Hippocampal formation (tissue), 2 donors: ENCODE results near the gene PASK.
A peak's percentile ranks its signal among the peaks of the same experiment; 100 is the strongest.
"Not testable (repeated sequence)": the region's sequence is repeated elsewhere in the genome, so short reads cannot be mapped to it uniquely, and the experiment has no call there.

Source experiments
- DNase-seq, 2 donors: peaks; one replicate each; lab custom pipeline; 2025; lab: John Stamatoyannopoulos, UW

Gene PASK

DNA sequence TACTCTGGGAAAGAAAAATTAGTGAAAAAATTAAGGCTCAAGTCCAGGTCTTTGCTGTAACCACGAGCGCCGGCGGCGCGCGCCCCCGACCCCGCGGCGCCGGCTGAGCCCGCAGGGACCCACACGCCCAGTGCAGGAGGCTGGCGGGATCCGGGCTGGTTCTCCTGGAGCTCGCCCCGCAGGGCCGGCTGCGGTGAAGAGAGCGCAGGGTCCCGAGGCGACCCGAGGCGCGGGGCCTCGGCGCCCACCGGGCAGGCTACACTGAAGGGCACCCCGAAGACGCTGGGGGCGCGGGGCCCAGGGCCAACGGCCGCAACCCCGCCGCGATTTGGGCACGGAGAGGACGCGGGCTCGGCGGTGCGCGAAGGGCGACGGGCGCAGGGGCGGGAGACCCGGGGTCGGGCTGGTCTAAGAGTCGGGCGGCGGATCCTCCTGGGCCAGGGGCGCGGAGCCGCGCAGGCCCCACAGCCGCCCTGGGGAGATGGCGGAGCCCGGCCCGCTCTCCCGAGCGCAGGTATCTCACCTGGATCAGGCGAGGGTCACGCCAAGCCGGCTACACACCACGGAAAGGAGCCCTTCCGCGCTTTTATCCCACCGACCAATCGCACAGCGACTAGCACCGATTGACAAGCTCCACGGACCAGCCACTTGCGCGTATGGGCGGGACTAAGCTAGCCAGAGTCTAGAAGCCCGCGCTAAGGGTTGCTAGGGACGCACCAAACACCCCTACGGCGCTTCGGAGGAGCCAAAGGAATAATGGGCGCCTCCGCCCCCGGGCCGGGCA, at the start of gene PASK:
Gene PASK (minus strand): TSS at position 582 of the 784 bp plus-strand sequence. CDS start 6,440 bp downstream, outside the sequence.
- DNase-seq = peak; percentile 89 to 94

DNA sequence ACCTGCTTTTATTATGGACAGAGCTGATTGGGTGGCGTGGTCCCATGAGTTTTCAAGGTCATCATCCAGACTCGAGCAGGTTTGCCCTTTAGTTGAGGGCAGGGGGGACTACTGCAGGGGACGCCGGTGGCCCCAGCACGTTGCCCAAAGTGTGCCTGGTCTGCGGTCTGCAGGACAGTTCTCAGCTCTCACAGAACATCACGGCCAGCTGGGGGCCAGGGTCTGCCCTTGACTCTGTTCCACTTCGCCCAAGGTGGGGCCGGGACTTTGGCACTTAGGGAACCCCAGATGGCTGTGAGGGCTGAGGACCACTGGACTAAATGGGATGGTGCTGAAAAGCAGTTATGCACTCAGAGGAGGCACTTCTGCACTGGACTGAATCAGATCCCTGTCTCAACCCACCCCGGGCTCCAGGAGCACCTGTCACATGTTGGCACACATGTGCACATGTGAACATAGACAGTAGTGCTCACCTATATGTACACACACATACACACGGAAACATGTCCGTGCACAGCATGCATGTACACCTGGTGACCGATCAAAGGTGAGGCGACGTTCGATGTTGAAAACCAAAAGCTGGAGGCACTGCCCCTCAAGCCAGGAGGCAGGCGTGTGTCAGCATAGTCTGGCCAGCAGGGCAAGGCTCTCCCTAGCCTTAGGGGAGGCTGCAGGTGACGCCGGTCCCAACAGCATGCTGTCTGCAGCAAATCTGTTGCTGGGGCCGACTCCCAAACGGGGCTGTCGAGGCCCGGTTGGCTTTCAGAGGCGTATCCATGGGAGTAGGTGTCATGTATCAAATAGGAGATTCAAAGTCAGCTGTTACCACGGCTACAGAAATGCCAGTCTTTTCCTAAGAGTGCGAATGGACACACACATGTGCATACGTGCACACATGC, 49.4 kb upstream of the PASK start:
- DNase-seq = no peak

- DNase-seq = no peak
These were observed 48.7 kb upstream of the PASK start for GRCh38 chr2:241197947-241198346.

DNA sequence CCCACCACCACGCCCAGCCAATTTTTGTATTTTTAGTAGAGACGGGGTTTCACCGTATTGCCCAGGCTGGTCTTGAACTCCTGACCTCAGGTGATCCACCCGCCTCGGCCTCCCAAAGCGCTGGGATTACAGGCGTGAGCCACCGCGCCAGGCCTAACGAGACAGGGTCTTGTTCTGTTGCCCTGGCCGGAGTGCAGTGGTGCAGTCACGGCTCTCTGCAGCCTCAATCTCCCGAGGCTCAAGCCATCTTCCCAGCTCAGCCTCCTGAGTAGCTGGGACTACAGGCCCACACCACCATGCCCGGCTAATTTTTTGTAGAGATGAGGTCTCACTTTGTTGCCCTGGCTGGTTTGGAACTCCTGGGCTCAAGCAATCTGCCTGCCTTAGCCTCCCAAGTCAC, 48.0 kb upstream of the PASK start:
- not testable (repeated sequence) for DNase-seq

GRCh38 chr2:241195506-241196130, 46.3 kb upstream of the PASK start:
- DNase-seq = no peak

GRCh38 chr2:241194811-241195210, 45.5 kb upstream of the PASK start:
- no peak for DNase-seq

GRCh38 chr2:241193271-241193670, 44.0 kb upstream of the PASK start:
- DNase-seq = no peak

DNA sequence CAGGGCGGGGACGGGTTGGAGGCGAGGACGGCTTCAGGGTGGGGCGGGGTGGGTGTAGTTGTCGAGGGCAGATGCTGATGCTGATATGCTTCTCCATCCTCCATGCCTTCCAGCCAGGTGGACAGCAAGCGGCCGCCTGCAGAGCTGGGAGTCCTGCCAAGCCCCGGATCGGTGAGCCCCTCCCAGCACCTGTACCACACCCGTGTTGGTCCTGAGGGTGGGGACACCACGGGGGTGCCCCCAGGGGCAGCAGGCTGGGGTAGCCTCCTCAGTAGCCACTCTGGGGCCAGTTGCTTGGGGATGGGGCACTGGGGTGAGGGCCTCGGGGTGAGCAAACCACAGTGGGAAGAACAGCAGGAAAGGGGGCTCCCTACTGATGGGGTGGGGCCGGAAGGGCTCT, 41.8 kb upstream of the PASK start:
- DNase-seq = no peak

- DNase-seq = no peak
These were observed 41.2 kb upstream of the PASK start for GRCh38 chr2:241190291-241190981.

DNA sequence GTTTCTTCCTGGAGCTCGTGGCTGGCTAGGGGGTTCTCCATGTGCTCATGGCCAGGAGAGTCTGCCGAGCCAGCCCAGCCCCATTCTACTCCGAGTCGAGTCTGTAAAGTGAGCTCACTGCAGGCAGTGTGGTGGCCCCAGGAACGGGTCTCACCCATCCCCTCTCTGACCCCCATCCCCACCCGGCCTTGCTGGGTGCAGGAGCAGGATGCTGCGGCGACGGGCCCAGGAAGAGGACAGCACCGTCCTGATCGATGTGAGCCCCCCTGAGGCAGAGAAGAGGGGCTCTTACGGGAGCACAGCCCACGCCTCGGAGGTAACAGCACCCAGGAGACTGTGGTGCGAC, 40.6 kb upstream of the PASK start:
- DNase-seq = no peak

- DNase-seq = no peak
These were observed 40.0 kb upstream of the PASK start for GRCh38 chr2:241189093-241189855.

- no peak for DNase-seq
These were observed 39.3 kb upstream of the PASK start, which contains the start of gene ANO7 for GRCh38 chr2:241188361-241189092. Gene ANO7 (plus strand): TSS chr2:241188677. CDS start chr2:241190064, 1,387 bp downstream.

GRCh38 chr2:241187918-241188234, 38.6 kb upstream of the PASK start:
- no peak for DNase-seq

- DNase-seq = no peak
These were observed 38.0 kb upstream of the PASK start for GRCh38 chr2:241187101-241187917.

DNA sequence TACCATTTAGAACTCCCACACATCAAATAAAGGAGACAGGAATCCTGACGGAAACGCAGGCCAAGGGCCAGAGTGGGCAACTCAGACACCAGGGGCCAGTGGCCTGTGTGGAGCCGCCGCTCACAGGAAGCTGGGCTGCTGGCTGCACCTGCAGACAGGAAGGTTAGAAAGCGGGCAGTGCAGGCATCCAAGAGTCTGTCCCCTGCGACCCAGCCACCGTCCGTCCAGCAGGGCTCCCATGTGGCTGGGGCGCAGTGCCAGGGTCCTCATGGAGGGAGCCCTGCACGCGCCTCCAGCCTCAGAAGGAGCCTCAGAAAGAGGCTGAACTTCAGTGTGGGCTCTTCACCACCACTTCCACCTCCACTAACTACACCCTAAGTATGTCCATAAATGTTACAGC, 36.7 kb upstream of the PASK start:
- DNase-seq = no peak

- no peak for DNase-seq
These were observed 35.6 kb upstream of the PASK start for GRCh38 chr2:241184901-241185300.

DNA sequence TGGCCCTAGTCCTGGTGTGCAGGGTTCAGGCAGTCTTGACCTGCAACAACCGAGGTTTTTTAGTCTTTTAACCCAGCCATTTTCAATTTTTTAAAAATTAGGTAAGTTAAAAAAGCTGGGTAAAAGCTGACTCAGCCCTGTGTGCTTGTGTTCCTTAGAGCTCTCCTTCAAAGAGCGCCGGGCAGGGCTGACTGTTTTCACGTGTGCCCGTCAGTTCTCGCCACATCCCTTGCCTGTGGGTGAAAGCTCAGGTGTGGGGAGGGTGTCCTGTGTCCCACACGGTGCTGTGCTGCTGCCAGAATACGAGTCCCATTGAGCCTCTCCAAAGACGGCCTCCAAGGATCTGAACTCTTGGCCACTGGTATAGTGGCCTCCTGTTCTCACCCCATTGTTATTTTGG, 33.9 kb upstream of the PASK start:
- no peak for DNase-seq

- no peak for DNase-seq
These were observed 33.4 kb upstream of the PASK start for GRCh38 chr2:241182531-241183133.

DNA sequence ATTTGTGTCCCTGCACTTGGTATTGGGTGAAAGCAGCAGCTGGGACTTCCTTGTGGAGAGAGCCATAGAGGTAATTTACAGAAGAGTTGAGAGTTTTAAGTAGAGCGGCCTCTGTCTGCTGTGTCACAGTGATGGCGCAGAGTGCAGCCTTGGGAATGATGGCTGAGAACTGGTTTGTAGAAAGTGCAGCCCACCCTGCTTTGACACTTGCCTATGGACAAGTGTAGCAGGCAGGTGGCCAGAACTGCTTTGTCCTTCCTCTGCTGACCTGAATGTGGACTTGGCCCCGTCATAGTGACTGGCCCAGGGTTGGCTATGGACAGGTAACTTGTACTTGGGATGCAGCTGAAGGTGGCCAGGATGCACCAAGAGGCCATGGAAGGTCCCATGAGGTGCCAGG, 32.9 kb upstream of the PASK start:
- no peak for DNase-seq
